GM12873 (cell line): ENCODE results near the gene TXNDC17.

Source experiments
- TF ChIP-seq, protein P1 (sequence below): IDR thresholded peaks from 2 replicates; pipeline ENCODE4 v1.5.1; 2012; ENCODE audit warnings: low read depth, mild to moderate bottlenecking, moderate library complexity, low read length, control low read depth; ENCODE audit not compliant: insufficient read depth; ENCODE audit errors: missing control alignments

The TXNDC17 gene

DNA sequence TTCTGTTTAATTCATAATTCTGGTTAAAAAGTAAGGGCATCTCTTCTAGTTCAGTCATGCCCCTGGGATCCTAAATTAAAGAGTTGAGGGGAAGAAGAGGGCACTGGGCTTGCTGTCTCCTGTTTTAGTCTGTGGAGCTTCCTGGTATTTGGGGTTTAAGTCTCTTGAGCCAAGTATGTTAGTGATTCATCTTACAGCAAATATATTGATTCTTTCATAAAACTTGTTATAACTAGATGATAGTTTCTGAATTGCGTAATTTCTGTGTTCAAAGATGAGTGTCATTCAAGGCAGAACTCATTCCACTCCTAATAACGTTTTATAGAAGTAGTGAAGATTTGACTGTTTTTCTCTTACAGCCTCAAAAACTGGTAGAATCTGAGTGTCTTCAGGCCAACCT is 1.7 kb downstream of the TXNDC17 start:
- TF ChIP-seq, protein P1, sequence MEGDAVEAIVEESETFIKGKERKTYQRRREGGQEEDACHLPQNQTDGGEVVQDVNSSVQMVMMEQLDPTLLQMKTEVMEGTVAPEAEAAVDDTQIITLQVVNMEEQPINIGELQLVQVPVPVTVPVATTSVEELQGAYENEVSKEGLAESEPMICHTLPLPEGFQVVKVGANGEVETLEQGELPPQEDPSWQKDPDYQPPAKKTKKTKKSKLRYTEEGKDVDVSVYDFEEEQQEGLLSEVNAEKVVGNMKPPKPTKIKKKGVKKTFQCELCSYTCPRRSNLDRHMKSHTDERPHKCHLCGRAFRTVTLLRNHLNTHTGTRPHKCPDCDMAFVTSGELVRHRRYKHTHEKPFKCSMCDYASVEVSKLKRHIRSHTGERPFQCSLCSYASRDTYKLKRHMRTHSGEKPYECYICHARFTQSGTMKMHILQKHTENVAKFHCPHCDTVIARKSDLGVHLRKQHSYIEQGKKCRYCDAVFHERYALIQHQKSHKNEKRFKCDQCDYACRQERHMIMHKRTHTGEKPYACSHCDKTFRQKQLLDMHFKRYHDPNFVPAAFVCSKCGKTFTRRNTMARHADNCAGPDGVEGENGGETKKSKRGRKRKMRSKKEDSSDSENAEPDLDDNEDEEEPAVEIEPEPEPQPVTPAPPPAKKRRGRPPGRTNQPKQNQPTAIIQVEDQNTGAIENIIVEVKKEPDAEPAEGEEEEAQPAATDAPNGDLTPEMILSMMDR, result no peak

DNA sequence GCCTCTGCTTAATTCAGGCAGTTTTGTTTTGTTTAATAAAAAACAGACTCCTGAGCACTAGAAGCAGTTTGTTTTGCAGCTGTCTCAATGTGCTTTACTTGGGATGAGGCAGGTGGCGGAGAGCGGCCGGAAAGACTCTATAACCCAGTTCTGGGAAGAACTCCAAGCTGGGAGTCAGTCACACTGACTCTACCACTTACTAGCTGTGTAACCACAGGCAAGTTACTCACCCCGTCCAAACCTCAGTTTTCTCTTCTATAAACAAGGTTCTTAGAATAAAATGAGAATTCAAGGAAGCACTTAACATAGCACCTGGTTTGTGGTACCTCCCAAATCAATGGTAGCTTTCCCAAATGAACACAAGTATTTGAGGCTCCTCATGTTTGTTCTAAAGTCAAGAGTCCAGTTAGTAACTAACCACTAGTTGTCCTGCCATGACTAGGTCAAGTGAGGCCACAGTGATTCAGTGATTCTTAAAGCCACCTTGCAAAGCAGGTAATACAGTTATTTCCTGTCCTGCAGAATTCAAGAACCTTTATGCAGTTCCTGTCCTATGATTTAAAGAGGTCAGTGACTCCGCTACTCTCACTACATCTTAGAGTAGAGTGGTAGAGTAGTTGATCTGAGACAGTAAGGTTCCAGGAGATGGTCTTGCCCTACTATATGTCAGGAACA is 2.7 kb downstream of the TXNDC17 start:
- TF ChIP-seq, protein P1, result no peak

DNA sequence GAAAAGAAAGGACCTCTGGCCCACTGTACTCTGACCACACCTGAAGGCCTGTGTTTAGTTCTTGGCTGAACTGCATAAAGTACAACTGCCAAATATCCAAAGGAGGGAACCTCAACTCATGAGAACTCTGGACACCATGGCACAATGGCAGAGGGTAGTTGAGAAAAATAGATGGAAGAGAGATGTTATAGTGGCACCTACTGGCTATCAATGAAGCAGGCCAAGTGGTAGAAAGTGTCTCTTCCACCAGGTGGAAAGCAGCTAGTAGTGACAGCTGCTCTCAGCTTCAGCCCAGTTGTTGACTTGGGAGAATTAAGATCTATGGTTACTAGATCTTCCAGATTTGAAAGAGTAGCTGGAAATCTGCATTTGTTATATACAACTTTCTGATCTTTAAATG is 7.3 kb downstream of the TXNDC17 start:
- TF ChIP-seq, protein P1, result peak; percentile 57

DNA sequence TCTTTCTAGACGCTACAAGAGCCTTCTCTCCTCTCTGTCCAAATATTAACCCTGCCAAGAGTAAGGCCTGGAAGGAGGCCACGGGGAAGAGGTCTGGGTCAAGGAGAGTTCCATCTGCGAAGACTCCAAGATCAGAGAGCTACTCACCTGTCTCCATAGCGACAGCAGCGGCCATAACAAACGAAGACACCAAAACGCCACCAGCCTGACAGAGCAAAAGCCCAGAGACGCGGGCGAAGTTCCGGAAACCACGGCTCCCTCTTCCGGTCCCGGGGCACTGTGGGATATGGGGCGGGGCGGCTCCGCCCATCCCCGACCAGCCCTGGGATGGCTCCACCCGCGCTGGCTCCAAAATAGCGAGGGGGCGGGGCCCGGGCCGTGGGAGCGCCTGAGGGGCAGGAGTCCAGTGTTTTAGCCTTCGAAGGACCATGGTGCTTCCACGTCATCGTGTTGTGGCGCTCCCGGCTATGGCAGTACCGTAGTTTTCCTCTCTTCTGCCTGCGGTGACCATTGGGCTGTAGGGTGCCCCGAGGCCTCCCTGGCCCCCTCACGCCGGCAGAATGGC is 10.6 kb downstream of the TXNDC17 start, which contains the start of the genes C17orf100 and MED31:
TSS of gene C17orf100 (plus strand) at position 409 of the 565 bp plus-strand sequence. CDS start at position 561, 152 bp downstream.
TSS of gene MED31 (minus strand) at position 252 of the 565 bp plus-strand sequence. CDS start at position 175, 77 bp downstream.
- TF ChIP-seq, protein P1, result no peak

DNA sequence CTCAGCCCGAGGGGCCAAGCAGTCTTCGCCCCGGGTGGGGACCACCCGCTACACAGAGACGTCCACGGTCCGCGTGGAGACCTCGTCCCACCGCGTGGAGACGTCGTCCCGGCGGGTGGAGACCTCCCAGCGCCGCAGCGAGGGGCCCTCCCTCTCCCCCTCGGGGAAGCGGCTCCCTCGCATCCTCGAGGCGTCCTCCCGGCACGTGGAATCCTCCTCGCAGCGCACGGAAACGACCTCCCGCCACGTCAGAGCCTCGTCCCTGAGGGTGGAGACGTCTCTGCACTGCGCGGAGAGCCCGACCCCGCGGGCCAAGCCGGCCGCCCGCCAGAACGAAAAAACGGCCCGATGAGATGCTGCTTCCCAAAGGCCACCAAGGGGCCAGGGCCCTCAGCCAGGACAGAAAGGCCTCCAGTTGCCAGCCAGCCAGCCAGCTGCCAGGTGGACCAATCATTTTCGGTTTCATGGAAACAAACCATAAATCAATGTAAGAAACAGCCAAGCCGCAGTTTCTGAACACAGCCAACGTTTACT is 11.1 kb downstream of the TXNDC17 start:
- TF ChIP-seq, protein P1, result no peak

DNA sequence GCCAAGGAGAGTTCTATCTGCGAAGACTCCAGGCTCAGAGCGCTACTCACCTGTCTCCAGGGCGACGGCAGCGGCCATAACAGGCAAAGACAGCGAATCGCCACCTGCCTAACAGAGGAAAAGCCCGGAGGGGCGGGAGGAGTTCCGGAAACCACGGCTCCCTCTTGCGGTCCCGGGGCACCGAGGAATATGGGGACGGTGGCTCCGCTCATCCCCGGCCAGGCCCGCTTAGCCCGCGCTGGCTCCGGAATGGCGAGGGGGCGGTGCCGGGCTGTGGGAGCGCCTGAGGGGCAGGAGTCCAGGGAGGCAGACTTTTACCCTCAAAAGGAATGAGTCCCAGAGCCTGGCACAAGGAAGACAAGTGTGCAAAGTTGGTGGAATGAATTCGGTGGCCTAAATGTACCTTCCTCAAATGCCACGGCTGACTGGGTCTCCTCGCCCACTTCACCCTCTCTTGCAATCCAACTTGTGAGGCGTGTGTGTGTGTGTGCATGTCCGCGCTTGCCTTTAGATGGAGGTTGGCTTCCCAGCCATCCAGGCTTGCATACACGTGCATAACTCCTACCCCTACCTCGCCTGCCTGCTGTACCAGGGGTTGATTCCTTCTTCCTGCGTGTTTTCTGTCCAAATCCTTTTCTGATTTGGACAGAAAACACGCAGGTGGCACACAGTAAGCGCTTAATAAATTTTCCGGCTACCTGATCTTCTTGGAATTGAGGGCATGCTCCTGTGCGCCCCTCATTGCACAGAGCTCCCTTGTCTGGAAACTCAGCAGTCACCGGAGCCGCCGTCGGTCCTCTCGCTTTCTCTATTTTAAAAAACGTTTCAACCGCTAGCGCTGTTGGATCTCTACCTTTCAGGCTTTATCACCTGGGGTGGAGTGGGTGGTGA is 14.2 kb downstream of the TXNDC17 start:
- TF ChIP-seq, protein P1, result no peak
